ENCODE data around the gene ANKRD13B.
"Not testable (repeated sequence)": the region's sequence is repeated elsewhere in the genome, so short reads cannot be mapped to it uniquely, and the experiment has no call there.

ANKRD13B gene

GRCh38 chr17:29592850-29593551, at the start of gene ANKRD13B:
ANKRD13B (plus strand) TSS chr17:29593132; CDS start chr17:29593622, 490 bp downstream.
- no peak for DNase-seq

- DNase-seq, result no peak
These were observed 48.9 kb upstream of the ANKRD13B start for GRCh38 chr17:29544066-29544465.

GRCh38 chr17:29546085-29546484, 46.8 kb upstream of the ANKRD13B start:
- no peak for DNase-seq

- no peak for DNase-seq
These were observed 46.1 kb upstream of the ANKRD13B start for GRCh38 chr17:29546830-29547229.

GRCh38 chr17:29549177-29549923, 43.6 kb upstream of the ANKRD13B start:
- peak; percentile 15 for DNase-seq

- DNase-seq, result no peak
These were observed 37.1 kb upstream of the ANKRD13B start for GRCh38 chr17:29555840-29556239.

GRCh38 chr17:29557085-29557738, 35.7 kb upstream of the ANKRD13B start:
- DNase-seq, result no peak

GRCh38 chr17:29557739-29558116, 35.2 kb upstream of the ANKRD13B start:
- DNase-seq, result no peak

GRCh38 chr17:29558139-29558538, 34.8 kb upstream of the ANKRD13B start:
- DNase-seq, result not testable (repeated sequence)

- no peak for DNase-seq
These were observed 33.3 kb upstream of the ANKRD13B start for GRCh38 chr17:29559640-29560039.

- DNase-seq, result no peak
These were observed 32.6 kb upstream of the ANKRD13B start for GRCh38 chr17:29560316-29560715.

GRCh38 chr17:29561554-29562517, 31.1 kb upstream of the ANKRD13B start:
- DNase-seq, result no peak

GRCh38 chr17:29562615-29563014, 30.3 kb upstream of the ANKRD13B start:
- no peak for DNase-seq

- no peak for DNase-seq
These were observed 29.1 kb upstream of the ANKRD13B start for GRCh38 chr17:29563816-29564215.

GRCh38 chr17:29565643-29566472, 27.1 kb upstream of the ANKRD13B start:
- no peak for DNase-seq

- DNase-seq, result peak; percentile 63
These were observed 26.2 kb upstream of the ANKRD13B start, which contains the start of gene ABHD15 for GRCh38 chr17:29566473-29567303. ABHD15 (minus strand) TSS chr17:29567037; CDS start chr17:29566966, 71 bp downstream.

GRCh38 chr17:29567304-29567553, 25.7 kb upstream of the ANKRD13B start:
- DNase-seq, result no peak

- peak; percentile 65 for DNase-seq
These were observed 25.2 kb upstream of the ANKRD13B start for GRCh38 chr17:29567554-29568330.

GRCh38 chr17:29568331-29569244, 24.3 kb upstream of the ANKRD13B start, which contains the start of gene TP53I13:
TP53I13 (plus strand) TSS chr17:29568701; CDS start chr17:29568759, 58 bp downstream.
- DNase-seq, result peak; percentile 88
